ENCODE data around the gene SDHA.

- no peak for TF ChIP-seq CTCF (IDR thresholded peaks at IDR 0.05; ENCODE audit: insufficient read depth, low read length, poor library complexity, severe bottlenecking)
- no peak for TF ChIP-seq EZH2phosphoT487 (conservative IDR thresholded peaks at IDR 0.05; ENCODE audit: low read length)
These were observed 16.4 kb upstream of the SDHA start for GRCh38 chr5:201672-202071.

Data from SU-DHL-6 (cell line).